GM23248 (cell line): ENCODE measurements around the gene ZNF322. TPM values are rescaled to one million over a fixed set of nuclear protein-coding genes. Genes with fewer than 3 reads are reported as not detected.

ENCODE experiments used
- DNase-seq: peaks from one replicate; pipeline ENCODE4 v3.0.0-alpha.2; 2015
- H2AFZ ChIP-seq: fragments of 200-600 bp; sonication (generic); 2 replicates; pipeline ENCODE4 v1.6.1; 2016; ENCODE audit warnings: antibody characterized with exemption
- H3F3A ChIP-seq: fragments of 200-600 bp; sonication (generic); 2 replicates; pipeline ENCODE4 v1.6.1; 2016; ENCODE audit warnings: mild to moderate bottlenecking, antibody characterized with exemption, mixed run types; ENCODE audit not compliant: insufficient read depth
- H3K27ac ChIP-seq: fragments of 200-600 bp; sonication (generic); 2 replicates; pipeline ENCODE4 v1.5.1; 2016; ENCODE audit warnings: mild to moderate bottlenecking
- H3K27me3 ChIP-seq: fragments of 200-600 bp; sonication (generic); replicated peaks from 2 replicates; pipeline ENCODE4 v1.6.1; 2016; ENCODE audit warnings: mild to moderate bottlenecking; ENCODE audit not compliant: insufficient read depth
- H3K36me3 ChIP-seq: fragments of 200-600 bp; sonication (generic); 2 replicates; pipeline ENCODE4 v1.6.1; 2016; ENCODE audit warnings: low read depth, mild to moderate bottlenecking
- H3K4me1 ChIP-seq: fragments of 200-600 bp; sonication (generic); 2 replicates; pipeline ENCODE4 v1.6.1; 2016; ENCODE audit warnings: mild to moderate bottlenecking; ENCODE audit not compliant: insufficient read depth
- H3K4me2 ChIP-seq: fragments of 200-600 bp; sonication (generic); one replicate; pipeline ENCODE4 v1.6.1; 2016; ENCODE audit warnings: mild to moderate bottlenecking; ENCODE audit not compliant: unreplicated experiment
- H3K4me3 ChIP-seq: fragments of 200-600 bp; sonication (generic); 2 replicates; pipeline ENCODE4 v1.5.1; 2016; ENCODE audit warnings: mild to moderate bottlenecking
- H3K79me2 ChIP-seq: fragments of 200-600 bp; sonication (generic); 2 replicates; pipeline ENCODE4 v1.6.1; 2016; ENCODE audit warnings: mild to moderate bottlenecking; ENCODE audit not compliant: insufficient read depth
- H3K9ac ChIP-seq: fragments of 200-600 bp; sonication (generic); 2 replicates; pipeline ENCODE4 v1.6.1; 2016; ENCODE audit warnings: mild to moderate bottlenecking
- H3K9me2 ChIP-seq: fragments of 200-600 bp; sonication (generic); 2 replicates; pipeline ENCODE4 v1.6.1; 2016; ENCODE audit warnings: mixed run types, mild to moderate bottlenecking, moderate library complexity; ENCODE audit not compliant: insufficient read depth
- H3K9me3 ChIP-seq: fragments of 200-600 bp; sonication (generic); one replicate; pipeline ENCODE4 v1.6.1; 2017; ENCODE audit warnings: low read depth
- H4K20me1 ChIP-seq: fragments of 200-600 bp; sonication (generic); 2 replicates; pipeline ENCODE4 v1.6.0; 2016; ENCODE audit not compliant: insufficient read depth
- EZH2 ChIP-seq: fragments of 200-600 bp; sonication (generic); IDR thresholded peaks from 2 replicates; pipeline ENCODE4 v1.6.1; 2018; ENCODE audit warnings: antibody characterized with exemption, mild to moderate bottlenecking; ENCODE audit not compliant: insufficient read depth, poor library complexity, severe bottlenecking
- EZH2phosphoT487 ChIP-seq: fragments of 200-600 bp; sonication (generic); IDR thresholded peaks from 2 replicates; pipeline ENCODE4 v1.6.1; 2018; ENCODE audit warnings: antibody characterized with exemption, moderate library complexity, mild to moderate bottlenecking, low read depth; ENCODE audit not compliant: insufficient read depth
- WGBS, 2 experiments: methylation state at CpG; one replicate each; pipeline ENCODE4 v1.1.6; 2015 to 2017; ENCODE audit warnings: low lambda C conversion rate in 2 of 2, low coverage in 1 of 2; ENCODE audit errors: missing lambda C conversion rate in 2 of 2; 5-methylcytosine and 5-hydroxymethylcytosine counted together
- in situ Hi-C: fragments of 300-500 bp; cut with MboI; formaldehyde crosslinking; loops from 2 replicates; pipeline ENCODE4 v1.15.0; 2020
- polyA plus RNA-seq: library from polyadenylated mRNA; unstranded; fragments of >200 nt; fragmentation: Nextera tagmentation; extraction: Ambion mirVana; gene quantifications from 2 replicates; pipeline ENCODE4 v1.2.1, GENCODE V29; 2016
- total RNA-seq: library from RNA; depleted of rRNA; stranded (reverse); fragments of >200 nt; shearing (Covaris generic); gene quantifications from 2 replicates; pipeline ENCODE4 v1.2.3, GENCODE V29; 2014

ZNF322 gene
- total and polyA plus RNA-seq, 2 experiments from 2014 or later, result 16.3 to 17.8 TPM

DNA sequence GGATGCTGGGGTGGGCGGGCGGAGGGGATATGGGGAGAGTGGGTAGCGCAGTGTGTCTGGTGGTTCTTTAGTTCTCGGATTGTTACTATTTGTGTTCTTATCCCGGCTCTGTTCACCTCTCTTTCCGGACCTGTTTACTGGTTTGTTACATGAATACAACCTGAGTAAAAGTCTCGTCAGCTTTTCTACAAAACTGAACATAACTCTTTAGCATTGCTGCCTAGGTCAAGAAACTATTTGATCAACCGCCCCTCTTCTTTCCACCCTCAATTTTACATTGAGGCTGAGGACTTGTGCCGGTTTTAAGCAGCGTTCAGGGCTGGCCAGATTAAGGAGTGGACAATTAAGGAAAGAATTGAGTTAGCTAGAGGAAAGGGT, 62.2 kb downstream of the ZNF322 start:
- Histone ChIP-seq H2AFZ (peak overlapping the region; percentile 87), H3F3A (peaks cover 32% of the 10 kb centered on the region; the same call in 1 of the 2 replicates), H3K9ac (peak overlapping the region; percentile 95), H3K4me3 (peak overlapping the region; percentile 96), H3K79me2 (peaks cover 30% of the 10 kb centered on the region), H4K20me1 (no peaks in the 10 kb centered on the region), H3K36me3 (peaks cover 14% of the 10 kb centered on the region), H3K9me2 (no peaks in the 10 kb centered on the region), H3K4me2 (peak overlapping the region; percentile 93), H3K9me3 (no peaks in the 10 kb centered on the region), H3K4me1 (0 out of 2 replicates have a peak, but pooled peaks cover 5% of the 10 kb centered on the region), H3K27ac (peak overlapping the region; percentile 71), H3K27me3 (no peaks in the 10 kb centered on the region)
- TF ChIP-seq EZH2phosphoT487 (no peak), EZH2 (no peak)
- DNase-seq, result no peak
- 4 to 7% methylated on average over 10 of the region's 10 CpGs for WGBS, 2 experiments
- in situ Hi-C loops, result no loop called here

DNA sequence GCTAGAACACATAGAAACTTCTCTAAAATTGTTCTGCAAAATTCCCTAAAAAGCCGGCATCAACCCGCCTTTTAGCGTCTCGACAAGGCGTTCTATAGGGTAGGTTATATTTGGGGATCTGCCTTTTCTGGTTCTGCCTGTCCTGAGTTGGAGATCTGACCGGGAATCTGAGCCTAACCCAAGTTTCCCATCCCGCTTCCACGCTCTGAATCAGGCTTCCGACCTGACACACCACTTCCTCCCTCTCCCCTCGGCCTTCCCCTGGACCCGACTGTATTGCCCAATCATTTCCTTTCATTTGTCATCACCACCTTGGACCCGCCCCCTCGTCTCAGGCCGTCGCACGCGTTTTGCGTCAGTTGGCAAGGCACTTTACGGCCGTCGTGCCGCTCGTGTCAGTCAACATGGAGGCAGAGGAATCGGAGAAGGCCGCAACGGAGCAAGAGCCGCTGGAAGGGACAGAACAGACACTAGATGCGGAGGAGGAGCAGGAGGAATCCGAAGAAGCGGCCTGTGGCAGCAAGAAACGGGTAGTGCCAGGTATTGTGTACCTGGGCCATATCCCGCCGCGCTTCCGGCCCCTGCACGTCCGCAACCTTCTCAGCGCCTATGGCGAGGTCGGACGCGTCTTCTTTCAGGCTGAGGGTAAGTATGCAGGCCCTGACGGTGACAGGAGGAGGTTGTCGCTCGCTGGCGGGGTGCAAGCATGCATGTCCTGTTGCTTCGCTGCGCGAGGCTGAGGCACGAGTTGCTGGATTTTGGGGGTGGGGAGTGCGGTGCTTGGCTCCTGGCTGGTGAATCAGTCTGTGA, 62.8 kb downstream of the ZNF322 start, which contains the start of gene ABT1:
TSS of gene ABT1 (plus strand) at position 375 of the 810 bp plus-strand sequence. CDS start at position 405, 30 bp downstream.
- H3K27me3 ChIP-seq, result no peaks in the 10 kb centered on the region; the same call in 1 of the 2 replicates
- DNase-seq, result peak; percentile 99
- H3K9me2 ChIP-seq, result no peaks in the 10 kb centered on the region
- H3K36me3 ChIP-seq, result peaks cover 14% of the 10 kb centered on the region
- 0 out of 2 replicates have a peak, but pooled peaks cover 5% of the 10 kb centered on the region for H3K4me1 ChIP-seq
- peaks cover 30% of the 10 kb centered on the region for H3K79me2 ChIP-seq
- TF ChIP-seq EZH2phosphoT487 (no peak), EZH2 (no peak)
- no peaks in the 10 kb centered on the region for H4K20me1 ChIP-seq
- peak within 1 kb of the TSS; percentile 87 for H2AFZ ChIP-seq
- in situ Hi-C loops, result no loop called here
- WGBS, 2 experiments, result 1% methylated on average over 51 of the region's 51 CpGs
- H3F3A ChIP-seq, result peaks cover 32% of the 10 kb centered on the region; the same call in 1 of the 2 replicates
- H3K4me2 ChIP-seq, result peak within 1 kb of the TSS; percentile 93
- peak within 1 kb of the TSS; percentile 96 for H3K4me3 ChIP-seq
- H3K27ac ChIP-seq, result peak within 1 kb of the TSS; percentile 71
- H3K9ac ChIP-seq, result peak within 1 kb of the TSS; percentile 95
- H3K9me3 ChIP-seq, result no peaks in the 10 kb centered on the region

DNA sequence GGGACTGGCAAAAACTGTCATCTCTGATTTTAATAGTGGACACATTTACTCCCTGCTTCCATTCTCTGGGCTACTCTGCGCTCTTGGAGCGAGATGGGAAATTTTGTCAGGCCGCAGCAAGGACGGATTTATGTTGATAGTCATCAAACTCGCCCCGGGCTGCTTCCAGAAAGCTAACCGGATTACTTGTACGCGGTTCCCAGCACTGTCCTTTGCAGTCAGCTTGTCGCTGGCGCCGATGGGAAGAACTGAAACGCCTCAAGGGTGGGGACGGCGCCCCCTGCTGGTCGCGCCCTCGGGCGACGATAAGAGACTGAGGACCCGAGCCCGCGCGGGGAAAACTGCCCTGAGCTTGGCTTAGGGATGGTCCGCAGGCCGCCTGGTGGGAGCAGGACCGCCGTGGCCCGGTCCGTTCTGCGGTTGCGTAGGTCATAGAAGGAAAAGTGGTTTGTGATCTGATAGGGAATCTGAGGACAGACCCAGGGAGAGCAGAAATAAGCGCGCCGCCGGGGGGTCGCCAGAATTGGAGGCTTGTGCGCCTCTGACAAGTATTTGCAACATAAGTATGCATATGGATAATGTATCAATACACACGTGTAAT, 63.8 kb downstream of the ZNF322 start:
- WGBS, 2 experiments, result 1 to 2% methylated on average over 36 to 39 of the region's 39 CpGs

More for the DNA sequence above, 63.8 kb downstream of the ZNF322 start:
- peaks cover 30% of the 10 kb centered on the region for H3K79me2 ChIP-seq
- H3K9me2 ChIP-seq, result no peaks in the 10 kb centered on the region
- peak overlapping the region; percentile 96 for H3K4me3 ChIP-seq
- TF ChIP-seq EZH2 (no peak), EZH2phosphoT487 (no peak)
- peak overlapping the region; percentile 95 for H3K9ac ChIP-seq
- H3K9me3 ChIP-seq, result no peaks in the 10 kb centered on the region
- peak overlapping the region; percentile 86 for H3K4me2 ChIP-seq
- DNase-seq, result peak; percentile 92
- no peaks in the 10 kb centered on the region for H4K20me1 ChIP-seq
- in situ Hi-C loops, result no loop called here
- peaks cover 32% of the 10 kb centered on the region; the same call in 1 of the 2 replicates for H3F3A ChIP-seq
- H3K27ac ChIP-seq, result peak overlapping the region; percentile 71
- peak overlapping the region; percentile 87 for H2AFZ ChIP-seq
- peaks cover 14% of the 10 kb centered on the region for H3K36me3 ChIP-seq
- H3K27me3 ChIP-seq, result no peaks in the 10 kb centered on the region; the same call in 1 of the 2 replicates
- H3K4me1 ChIP-seq, result 0 out of 2 replicates have a peak, but pooled peaks cover 5% of the 10 kb centered on the region
